ENCODE results near the gene LRRTM4.
"Not testable (repeated sequence)": the region's sequence is repeated elsewhere in the genome, so short reads cannot be mapped to it uniquely, and the experiment has no call there.

- not testable (repeated sequence) for TF ChIP-seq POLR2A, POLR2AphosphoS5 (IDR thresholded peaks at IDR 0.05; ENCODE audit: low read depth, low read length)
Observed at GRCh38 chr2:77095525-77095924, 426.7 kb downstream of the LRRTM4 start.

Data from GM12891 (cell line).